ENCODE results near the gene NCR2. TPM values are rescaled to one million over a fixed set of nuclear protein-coding genes. Genes with fewer than 3 reads are reported as not detected.

The NCR2 gene
- total RNA-seq, 1 experiment from 2014 or later = not detected

- in situ Hi-C loops (cut with HindIII; ENCODE audit: low sequenced_read_pairs) = no loop called here
- DNase-seq (ENCODE audit: low spot score) = no peak
Observed at GRCh38 chr6:41326092-41326491, 9.3 kb upstream of the NCR2 start.

GRCh38 chr6:41327177-41327576 lies 8.2 kb upstream of the NCR2 start:
- in situ Hi-C loops (cut with HindIII; ENCODE audit: low sequenced_read_pairs) = no loop called here
- DNase-seq (ENCODE audit: low spot score) = no peak

- DNase-seq (ENCODE audit: low spot score) = no peak
- in situ Hi-C loops (cut with HindIII; ENCODE audit: low sequenced_read_pairs) = no loop called here
Observed at GRCh38 chr6:41331401-41332150, 3.8 kb upstream of the NCR2 start.

GRCh38 chr6:41332241-41332640 lies 3.2 kb upstream of the NCR2 start:
- in situ Hi-C loops (cut with HindIII; ENCODE audit: low sequenced_read_pairs) = no loop called here
- no peak for DNase-seq (ENCODE audit: low spot score)

- in situ Hi-C loops (cut with HindIII; ENCODE audit: low sequenced_read_pairs) = no loop called here
- no peak for DNase-seq (ENCODE audit: low spot score)
Observed at GRCh38 chr6:41332842-41333736, 2.3 kb upstream of the NCR2 start.

GRCh38 chr6:41334482-41335040 lies 847 bp upstream of the NCR2 start:
- DNase-seq (ENCODE audit: low spot score) = no peak
- in situ Hi-C loops (cut with HindIII; ENCODE audit: low sequenced_read_pairs) = no loop called here

- in situ Hi-C loops (cut with HindIII; ENCODE audit: low sequenced_read_pairs) = no loop called here
- no peak for DNase-seq (ENCODE audit: low spot score)
Observed at GRCh38 chr6:41335943-41336342, 535 bp downstream of the NCR2 start.

- in situ Hi-C loops (cut with HindIII; ENCODE audit: low sequenced_read_pairs) = no loop called here
- DNase-seq (ENCODE audit: low spot score) = peak; percentile 2
Observed at GRCh38 chr6:41336824-41337223, 1.4 kb downstream of the NCR2 start.

- DNase-seq (ENCODE audit: low spot score) = no peak
- in situ Hi-C loops (cut with HindIII; ENCODE audit: low sequenced_read_pairs) = no loop called here
Observed at GRCh38 chr6:41337709-41338108, 2.3 kb downstream of the NCR2 start.

GRCh38 chr6:41338659-41339058 lies 3.3 kb downstream of the NCR2 start:
- no peak for DNase-seq (ENCODE audit: low spot score)
- in situ Hi-C loops (cut with HindIII; ENCODE audit: low sequenced_read_pairs) = no loop called here

GRCh38 chr6:41341580-41341979 lies 6.2 kb downstream of the NCR2 start:
- no peak for DNase-seq (ENCODE audit: low spot score)
- in situ Hi-C loops (cut with HindIII; ENCODE audit: low sequenced_read_pairs) = no loop called here

GRCh38 chr6:41342241-41342640 lies 6.8 kb downstream of the NCR2 start:
- in situ Hi-C loops (cut with HindIII; ENCODE audit: low sequenced_read_pairs) = no loop called here
- no peak for DNase-seq (ENCODE audit: low spot score)

- no peak for DNase-seq (ENCODE audit: low spot score)
- in situ Hi-C loops (cut with HindIII; ENCODE audit: low sequenced_read_pairs) = no loop called here
Observed at GRCh38 chr6:41343641-41344187, 8.3 kb downstream of the NCR2 start.

GRCh38 chr6:41344876-41345275 lies 9.5 kb downstream of the NCR2 start:
- no peak for DNase-seq (ENCODE audit: low spot score)
- in situ Hi-C loops (cut with HindIII; ENCODE audit: low sequenced_read_pairs) = no loop called here

GRCh38 chr6:41345901-41346300 lies 10.5 kb downstream of the NCR2 start:
- DNase-seq (ENCODE audit: low spot score) = no peak
- in situ Hi-C loops (cut with HindIII; ENCODE audit: low sequenced_read_pairs) = no loop called here

GRCh38 chr6:41346441-41346840 lies 11.0 kb downstream of the NCR2 start:
- DNase-seq (ENCODE audit: low spot score) = no peak
- in situ Hi-C loops (cut with HindIII; ENCODE audit: low sequenced_read_pairs) = no loop called here

- DNase-seq (ENCODE audit: low spot score) = no peak
- in situ Hi-C loops (cut with HindIII; ENCODE audit: low sequenced_read_pairs) = no loop called here
Observed at GRCh38 chr6:41347378-41348050, 12.1 kb downstream of the NCR2 start.

GRCh38 chr6:41348934-41349333 lies 13.5 kb downstream of the NCR2 start:
- DNase-seq (ENCODE audit: low spot score) = no peak
- in situ Hi-C loops (cut with HindIII; ENCODE audit: low sequenced_read_pairs) = no loop called here

GRCh38 chr6:41352396-41352795 lies 17.0 kb downstream of the NCR2 start:
- DNase-seq (ENCODE audit: low spot score) = no peak
- in situ Hi-C loops (cut with HindIII; ENCODE audit: low sequenced_read_pairs) = no loop called here
